GM12865 (cell line): Measurements from ENCODE around the gene FSIP1.

Experiments used
- DNase-seq: peaks from one replicate; pipeline ENCODE4 v3.0.0; 2010; ENCODE audit warnings: low read depth
- H3K4me3 ChIP-seq: 2 replicates; pipeline ENCODE4 v1.5.1; 2011; ENCODE audit warnings: mild to moderate bottlenecking, low read depth, low read length, control low read depth
- CTCF ChIP-seq: IDR thresholded peaks from 2 replicates; pipeline ENCODE4 v1.5.1; 2011; ENCODE audit warnings: low read length, control low read depth, low read depth, inconsistent platforms; ENCODE audit not compliant: insufficient read depth; ENCODE audit errors: missing control alignments

Gene FSIP1

DNA sequence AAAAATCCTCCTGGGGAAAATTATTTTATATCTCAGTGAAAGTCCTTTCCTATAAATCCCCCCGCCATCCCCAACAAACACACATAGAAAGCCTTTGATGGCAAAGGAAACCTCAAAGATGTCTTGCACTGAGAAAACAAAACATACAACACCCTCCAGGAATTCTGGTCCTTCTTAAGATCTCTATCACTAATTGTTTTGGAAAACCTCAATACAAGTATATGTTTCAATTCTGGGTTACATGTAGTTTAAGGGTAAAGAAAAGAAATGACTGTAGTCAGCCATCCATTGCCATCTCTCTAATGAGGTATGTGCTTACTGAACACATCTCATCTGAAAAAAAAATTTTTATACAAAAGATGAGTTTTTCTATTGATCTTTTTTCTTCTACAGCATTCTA is 97.3 kb downstream of the FSIP1 start:
- no peak for TF ChIP-seq CTCF
- H3K4me3 ChIP-seq, result no peak overlapping the region
- no peak for DNase-seq

DNA sequence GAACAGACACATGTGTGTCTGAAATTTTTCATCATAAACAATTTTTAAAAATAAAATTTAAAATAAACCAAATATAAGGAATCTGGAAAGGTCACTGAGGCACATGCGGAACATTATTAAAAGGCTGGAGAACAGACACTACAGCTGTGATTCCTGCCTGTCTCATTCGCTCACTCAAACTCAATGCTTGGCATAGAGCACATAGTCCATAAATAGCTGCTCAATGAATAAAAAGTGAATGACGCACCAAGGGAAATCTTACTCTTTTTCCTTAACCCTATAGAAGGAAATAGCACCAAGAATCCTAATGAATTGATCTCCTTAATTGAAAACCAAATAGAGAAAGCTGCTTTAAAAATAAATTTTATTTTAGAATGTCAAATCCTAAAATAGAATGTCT is 98.4 kb downstream of the FSIP1 start:
- H3K4me3 ChIP-seq, result no peak overlapping the region
- DNase-seq, result no peak
- no peak for TF ChIP-seq CTCF

- no peak overlapping the region for H3K4me3 ChIP-seq
- TF ChIP-seq CTCF, result no peak
- no peak for DNase-seq
These were observed 100.3 kb downstream of the FSIP1 start for GRCh38 chr15:39682366-39682765.

DNA sequence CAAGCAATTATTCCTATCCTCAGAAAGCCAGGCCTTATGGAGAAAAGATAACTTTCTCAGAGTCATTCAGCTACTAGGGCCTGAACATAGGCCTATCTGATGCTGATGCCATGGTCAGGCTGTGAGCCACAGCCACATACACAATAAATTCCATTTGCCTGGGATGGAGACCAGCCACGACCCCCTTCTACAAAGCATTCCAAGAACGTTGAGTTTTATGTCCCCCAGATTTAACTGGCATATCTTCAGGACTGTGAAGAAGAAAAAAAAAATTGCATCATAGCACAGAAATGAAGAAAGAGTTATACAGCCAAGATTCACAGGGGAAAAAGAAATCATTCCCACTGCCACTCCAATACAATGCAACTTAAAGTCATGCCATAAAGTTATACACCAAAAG is 101.8 kb downstream of the FSIP1 start:
- H3K4me3 ChIP-seq, result no peak overlapping the region
- no peak for TF ChIP-seq CTCF
- no peak for DNase-seq

DNA sequence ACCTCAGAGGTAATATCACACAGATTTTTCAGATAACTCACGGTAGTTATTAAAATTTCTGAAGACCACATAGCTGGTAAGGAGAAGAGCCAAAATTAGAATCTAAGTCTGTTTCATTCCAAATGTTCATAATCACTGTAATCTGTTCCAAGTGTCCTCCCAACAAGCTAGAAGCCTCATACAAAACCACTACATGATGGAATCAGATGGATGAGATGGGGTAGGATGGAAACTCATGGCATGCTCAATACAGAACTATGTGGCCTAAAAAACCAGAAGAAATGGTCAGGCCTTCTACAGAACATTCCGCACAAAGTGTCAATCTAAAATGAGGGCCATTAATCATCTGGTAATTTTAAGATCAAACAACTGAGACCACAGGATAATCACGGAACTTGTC is 110.0 kb downstream of the FSIP1 start:
- TF ChIP-seq CTCF, result no peak
- no peak for DNase-seq
- H3K4me3 ChIP-seq, result no peak overlapping the region

GRCh38 chr15:39672184-39672583 is 110.5 kb downstream of the FSIP1 start:
- DNase-seq, result no peak
- no peak overlapping the region for H3K4me3 ChIP-seq
- no peak for TF ChIP-seq CTCF

GRCh38 chr15:39670687-39671086 is 112.0 kb downstream of the FSIP1 start:
- H3K4me3 ChIP-seq, result no peak overlapping the region
- no peak for DNase-seq
- TF ChIP-seq CTCF, result no peak
